ENCODE measurements around the gene TUB. TPM values are rescaled to one million over a fixed set of nuclear protein-coding genes. Genes with fewer than 3 reads are reported as not detected.

The TUB gene
- total and polyA plus RNA-seq, 8 donors, result 0.68 to 2.2 (median 1.5) TPM

GRCh38 chr11:8101421-8101820 is 20.4 kb downstream of the TUB start:
- Histone ChIP-seq H3K27me3 (no peaks in the 10 kb centered on the region), H3K27ac (no peak overlapping the region), H3K4me1 (no peaks in the 10 kb centered on the region), H3K4me3 (no peak overlapping the region), H3K9me3 (no peaks in the 10 kb centered on the region), H3K36me3 (peaks cover 0 to 4% (median 0%) of the 10 kb centered on the region in 3 donors)
- ATAC-seq (no peak), FAIRE-seq (no peak), DNase-seq (peak in 2 of 6 donors; percentile 18 to 49)
- no peak for TF ChIP-seq CTCF (IDR thresholded peaks at IDR 0.05)
- intact Hi-C loops (cut with DNase I), result no loop called here
- WGBS, 2 donors, result 90 to 93% methylated on average over 11 of the region's 11 CpGs

DNA sequence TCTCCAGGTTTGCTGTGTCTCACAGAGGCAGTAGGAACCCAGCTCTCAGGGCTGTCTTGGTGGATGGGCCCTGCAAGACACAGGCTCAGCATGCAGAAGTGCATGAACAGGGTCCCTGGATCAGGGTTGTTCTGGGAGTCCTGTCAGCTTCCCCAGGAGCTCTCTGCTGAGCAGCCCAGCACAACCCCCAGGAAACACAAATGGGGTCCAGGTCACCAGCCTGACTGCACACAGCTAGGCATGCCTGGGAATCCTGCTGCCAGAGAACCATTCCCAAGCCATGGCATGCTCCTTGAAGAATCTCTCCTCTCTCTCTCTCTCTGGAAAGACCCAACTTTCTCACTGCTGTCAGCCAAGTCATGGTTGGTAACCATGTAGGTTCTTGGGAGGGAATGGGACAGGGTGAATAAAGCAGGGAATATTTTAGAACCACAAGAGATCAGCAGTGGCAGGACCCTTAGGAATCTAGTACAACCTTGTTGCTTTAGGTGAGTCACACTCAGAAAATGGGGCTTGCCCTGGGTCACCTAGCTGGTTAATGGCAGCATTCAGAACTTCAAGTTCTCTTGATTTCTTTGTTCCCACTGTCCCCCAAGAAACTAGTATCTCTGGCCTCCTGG is 21.4 kb downstream of the TUB start:
- DNase-seq (peak in 1 of 6 donors; percentile 23), FAIRE-seq (no peak), ATAC-seq (no peak)
- no peaks in the 10 kb centered on the region for H3K4me1 ChIP-seq
- TF ChIP-seq CTCF (IDR thresholded peaks at IDR 0.05), result no peak
- H3K27me3 ChIP-seq, result no peaks in the 10 kb centered on the region
- H3K9me3 ChIP-seq, result no peaks in the 10 kb centered on the region
- H3K27ac ChIP-seq, result no peak overlapping the region
- intact Hi-C loops (cut with DNase I), result no loop called here
- no peak overlapping the region for H3K4me3 ChIP-seq
- H3K36me3 ChIP-seq, result peaks cover 0 to 4% (median 0%) of the 10 kb centered on the region in 3 donors

- Histone ChIP-seq H3K36me3 (peaks cover 0 to 4% (median 0%) of the 10 kb centered on the region in 3 donors), H3K27me3 (no peaks in the 10 kb centered on the region)
Measured at GRCh38 chr11:8102965-8103364, 22.0 kb downstream of the TUB start.

DNA sequence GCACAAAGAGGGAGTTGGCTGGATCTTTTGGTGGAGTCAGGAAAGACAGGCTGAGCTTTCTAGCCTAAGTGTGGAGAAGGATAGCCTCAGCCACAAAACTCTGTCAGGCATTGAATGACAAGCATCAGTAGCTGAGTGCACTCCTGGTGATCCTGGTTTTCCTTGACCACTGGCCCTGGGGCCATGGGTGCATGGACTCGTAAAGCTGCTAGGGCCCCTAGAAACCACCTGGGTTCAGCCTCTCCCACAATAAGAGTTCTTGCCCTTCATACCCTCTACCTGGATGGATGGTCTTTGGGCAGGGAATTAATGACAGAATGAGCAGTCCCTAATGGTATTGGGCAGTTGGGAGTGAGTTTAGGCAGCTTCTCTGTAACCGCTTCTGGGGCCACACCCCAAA is 22.9 kb downstream of the TUB start:
- intact Hi-C loops (cut with DNase I), result no loop called here
- no peak for DNase-seq
- no peak for FAIRE-seq
- H3K36me3 ChIP-seq, result peaks cover 0 to 7% (median 0%) of the 10 kb centered on the region in 3 donors
- no peak overlapping the region for H3K27ac ChIP-seq
- WGBS, 2 donors, result 93 to 100% methylated on average over 2 of the region's 2 CpGs
- no peaks in the 10 kb centered on the region for H3K9me3 ChIP-seq
- H3K27me3 ChIP-seq, result no peaks in the 10 kb centered on the region
- H3K4me1 ChIP-seq, result no peaks in the 10 kb centered on the region
- no peak for TF ChIP-seq CTCF (IDR thresholded peaks at IDR 0.05)
- no peak overlapping the region for H3K4me3 ChIP-seq
- ATAC-seq, result no peak

More at GRCh38 chr11:8102965-8103364, 22.0 kb downstream of the TUB start:
- ATAC-seq, result no peak
- no peak for TF ChIP-seq CTCF (IDR thresholded peaks at IDR 0.05)
- 80 to 87% methylated on average over 7 of the region's 7 CpGs for WGBS, 2 donors
- Histone ChIP-seq H3K4me1 (no peaks in the 10 kb centered on the region), H3K9me3 (no peaks in the 10 kb centered on the region), H3K4me3 (no peak overlapping the region), H3K27ac (no peak overlapping the region)
- no peak for FAIRE-seq
- intact Hi-C loops (cut with DNase I), result no loop called here
- DNase-seq, result peak in 1 of 6 donors; percentile 18

DNA sequence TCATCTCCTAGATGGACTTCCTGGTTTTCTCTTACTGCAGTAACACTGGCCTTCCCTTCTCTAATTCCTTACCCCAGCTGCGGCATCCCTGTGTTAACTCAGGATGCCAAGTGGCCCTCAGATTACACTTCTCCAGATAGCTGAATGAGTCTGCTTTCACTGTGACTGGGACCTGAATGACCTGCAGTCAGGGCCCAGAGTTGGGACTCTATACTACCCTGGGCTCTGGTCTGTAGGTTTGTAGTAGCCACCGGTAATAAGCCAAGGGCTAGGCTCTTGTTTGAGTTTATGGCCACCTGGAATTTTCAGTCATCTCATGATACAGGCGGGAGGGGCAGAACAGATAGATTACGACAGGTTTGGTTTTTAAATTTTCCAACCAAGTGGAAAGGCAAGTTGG is 24.1 kb downstream of the TUB start:
- ATAC-seq, result no peak
- H3K27me3 ChIP-seq, result no peaks in the 10 kb centered on the region
- intact Hi-C loops (cut with DNase I), result no loop called here
- no peak for FAIRE-seq
- H3K4me1 ChIP-seq, result no peaks in the 10 kb centered on the region
- peaks cover 0 to 9% (median 0%) of the 10 kb centered on the region in 3 donors for H3K36me3 ChIP-seq
- no peak for TF ChIP-seq CTCF (IDR thresholded peaks at IDR 0.05)
- H3K9me3 ChIP-seq, result no peaks in the 10 kb centered on the region
- no peak for DNase-seq
- H3K4me3 ChIP-seq, result no peak overlapping the region
- no peak overlapping the region for H3K27ac ChIP-seq
- 92 to 93% methylated on average over 4 of the region's 4 CpGs for WGBS, 2 donors

Measured in pancreas (tissue), 10 donors.